Suprapubic skin (tissue), 4 donors: Measurements from ENCODE around the gene AKR7A2.

ENCODE experiments used
- POLR2A ChIP-seq, 2 donors: fragments of 450-650 bp; IDR thresholded peaks; one replicate each; pipeline ENCODE4 v1.6.1; 2017; ENCODE audit warnings: antibody characterized with exemption in 2 of 2, mild to moderate bottlenecking in 2 of 2, moderate library complexity in 2 of 2
- POLR2AphosphoS5 ChIP-seq, 3 donors: sonication (generic); formaldehyde crosslinking; IDR thresholded peaks; one replicate each; pipeline ENCODE4 v1.6.1; 2017; ENCODE audit warnings: antibody characterized with exemption in 3 of 3
- TF ChIP-seq, protein P1 (sequence below), 2 donors: fragments of 200-600 bp in 1 of 2; fragments of 450-650 bp in 1 of 2; sonication (generic) in 1 of 2; IDR thresholded peaks; one replicate each; pipeline ENCODE4 v1.5.1; 2016 to 2019; ENCODE audit warnings: antibody characterized with exemption in 2 of 2, mild to moderate bottlenecking in 1 of 2, moderate library complexity in 1 of 2

DNA sequence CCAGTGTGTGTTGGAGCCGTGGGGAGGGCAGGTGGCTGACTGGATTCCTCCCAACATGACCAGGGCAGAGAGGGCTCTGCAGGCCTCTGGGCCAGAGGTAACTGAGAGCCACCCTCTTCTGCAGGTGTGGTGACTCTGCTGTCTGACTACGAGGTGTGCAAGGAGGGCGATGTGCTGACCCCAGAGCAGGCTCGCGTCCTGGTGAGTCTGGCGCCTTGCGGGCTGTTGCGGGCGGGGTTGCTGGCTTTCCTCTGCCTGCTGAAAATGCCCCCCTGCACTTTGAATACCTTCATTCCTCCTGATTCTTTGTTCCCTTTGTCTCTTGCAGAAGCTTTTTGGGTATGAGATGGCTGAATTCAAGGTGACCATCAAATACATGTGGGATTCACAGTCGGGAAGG lies 53.6 kb downstream of the AKR7A2 start:
- TF ChIP-seq POLR2AphosphoS5 (IDR thresholded peaks at IDR 0.05) = no peak
- TF ChIP-seq, protein P1, sequence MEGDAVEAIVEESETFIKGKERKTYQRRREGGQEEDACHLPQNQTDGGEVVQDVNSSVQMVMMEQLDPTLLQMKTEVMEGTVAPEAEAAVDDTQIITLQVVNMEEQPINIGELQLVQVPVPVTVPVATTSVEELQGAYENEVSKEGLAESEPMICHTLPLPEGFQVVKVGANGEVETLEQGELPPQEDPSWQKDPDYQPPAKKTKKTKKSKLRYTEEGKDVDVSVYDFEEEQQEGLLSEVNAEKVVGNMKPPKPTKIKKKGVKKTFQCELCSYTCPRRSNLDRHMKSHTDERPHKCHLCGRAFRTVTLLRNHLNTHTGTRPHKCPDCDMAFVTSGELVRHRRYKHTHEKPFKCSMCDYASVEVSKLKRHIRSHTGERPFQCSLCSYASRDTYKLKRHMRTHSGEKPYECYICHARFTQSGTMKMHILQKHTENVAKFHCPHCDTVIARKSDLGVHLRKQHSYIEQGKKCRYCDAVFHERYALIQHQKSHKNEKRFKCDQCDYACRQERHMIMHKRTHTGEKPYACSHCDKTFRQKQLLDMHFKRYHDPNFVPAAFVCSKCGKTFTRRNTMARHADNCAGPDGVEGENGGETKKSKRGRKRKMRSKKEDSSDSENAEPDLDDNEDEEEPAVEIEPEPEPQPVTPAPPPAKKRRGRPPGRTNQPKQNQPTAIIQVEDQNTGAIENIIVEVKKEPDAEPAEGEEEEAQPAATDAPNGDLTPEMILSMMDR (IDR thresholded peaks at IDR 0.05) = no peak
- no peak for TF ChIP-seq POLR2A (IDR thresholded peaks at IDR 0.05)
